ENCODE data around the gene GTF2A1.

- TF ChIP-seq POLR2A (IDR thresholded peaks at IDR 0.05) (no peak), CTCF (IDR thresholded peaks at IDR 0.05) (no peak), EP300 (IDR thresholded peaks at IDR 0.05; ENCODE audit: low read depth) (no peak)
These were observed 49.9 kb downstream of the GTF2A1 start for GRCh38 chr14:81170829-81171195.

Measured in transverse colon (tissue), 3 donors.